Placental pericyte (primary cell): ENCODE measurements around the gene MIOS. TPM values are rescaled to one million over a fixed set of nuclear protein-coding genes. Genes with fewer than 3 reads are reported as not detected.

Experiments used
- total RNA-seq: library from RNA; depleted of rRNA; stranded (reverse); fragments of >200 nt; gene quantifications from 2 replicates; pipeline ENCODE4 v1.2.3, GENCODE V29; 2012

MIOS gene
- 25.8 and 32.8 TPM in 2 replicates for total RNA-seq

GRCh38 chr7:7566651-7567611 is at the start of gene MIOS:
Gene MIOS (plus strand): TSS chr7:7566884. CDS start chr7:7572476, 5,592 bp downstream.

GRCh38 chr7:7535691-7536090 is 31.0 kb upstream of the MIOS start, which contains the start of gene COL28A1:
Gene COL28A1 (minus strand): TSS chr7:7535873. CDS start chr7:7532875, 2,998 bp downstream.

DNA sequence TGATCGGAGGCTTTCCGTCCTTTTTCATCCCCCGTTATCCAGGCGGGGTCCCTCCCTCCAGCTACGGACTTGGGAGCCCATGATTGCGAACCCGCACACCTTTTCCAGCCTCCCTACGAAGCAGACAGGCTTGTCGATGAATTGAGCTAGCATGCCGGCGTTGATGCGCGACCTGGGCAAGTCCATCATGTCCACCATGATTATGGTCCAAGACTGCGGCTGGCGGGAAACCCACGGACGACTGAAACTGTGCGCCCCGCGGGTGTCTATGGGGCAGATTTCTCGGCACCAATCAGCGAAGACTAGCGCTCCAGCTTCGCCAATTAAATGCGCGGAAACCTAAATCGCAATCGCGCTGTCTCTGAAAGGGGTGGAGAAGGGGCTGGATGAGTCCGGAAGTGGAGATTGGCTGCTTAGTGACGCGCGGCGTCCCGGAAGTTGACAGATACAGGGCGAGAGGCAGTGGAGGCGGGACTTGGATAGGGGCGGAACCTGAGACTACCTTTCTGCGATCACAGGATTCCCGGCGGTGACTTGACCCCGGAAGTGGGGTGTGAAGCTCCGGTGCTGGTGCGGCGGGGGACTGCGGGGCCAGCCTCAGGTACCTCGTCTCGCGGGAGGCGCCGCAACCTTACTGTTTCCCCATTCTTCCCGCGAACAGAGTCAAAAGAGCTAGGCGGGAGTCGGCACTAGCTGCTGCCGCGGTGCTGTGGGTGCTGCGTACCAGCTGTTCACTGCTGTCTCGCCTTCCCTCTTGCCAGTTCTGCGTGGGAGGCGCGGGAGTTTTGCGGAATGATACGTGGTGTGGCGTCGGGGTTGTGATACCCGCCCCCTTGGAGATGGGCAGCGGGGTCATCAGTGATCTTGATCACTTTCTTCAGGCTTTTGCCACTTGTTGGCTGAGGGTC is 73.8 kb downstream of the MIOS start, which contains the start of gene UMAD1:
UMAD1 (plus strand) TSS at position 532 of the 908 bp plus-strand sequence. CDS start 32,620 bp downstream, outside the sequence.

Other genes starting within 250 kb of the MIOS start
- not detected in 2 replicates for gene COL28A1, start 31.0 kb upstream of the MIOS start, total RNA-seq
- 13.5 and 15.1 TPM in 2 replicates for gene UMAD1, start 73.9 kb downstream of the MIOS start, total RNA-seq
- gene RPA3, start 151.7 kb downstream of the MIOS start, total RNA-seq, result 9.2 and 15.7 TPM in 2 replicates